GM19239 (cell line): ENCODE results near the gene SGMS1.
A peak's percentile ranks its signal among the peaks of the same experiment; 100 is the strongest.

Experiments
- DNase-seq: peaks from one replicate; pipeline ENCODE4 v3.0.0; 2011; ENCODE audit warnings: low spot score; ENCODE audit not compliant: insufficient read length
- FAIRE-seq: peaks from 2 replicates; lab custom pipeline; 2011; peaks lifted over from hg19 to GRCh38; lab: Jason Lieb, UNC

The SGMS1 gene

GRCh38 chr10:50640238-50640637, 16.5 kb upstream of the SGMS1 start:
- DNase-seq: no peak
- FAIRE-seq: no peak

- FAIRE-seq: peak; percentile 94
- DNase-seq: no peak
Measured at GRCh38 chr10:50636618-50637579, 13.1 kb upstream of the SGMS1 start.

GRCh38 chr10:50635286-50635685, 11.5 kb upstream of the SGMS1 start:
- DNase-seq (no peak), FAIRE-seq (peak; percentile 56)

- FAIRE-seq: peak; percentile 8
- no peak for DNase-seq
Measured at GRCh38 chr10:50634479-50634878, 10.7 kb upstream of the SGMS1 start.

- DNase-seq: no peak
- no peak for FAIRE-seq
Measured at GRCh38 chr10:50631052-50631451, 7.3 kb upstream of the SGMS1 start.

- DNase-seq (no peak), FAIRE-seq (no peak)
Measured at GRCh38 chr10:50629495-50630122, 5.9 kb upstream of the SGMS1 start.

- FAIRE-seq (no peak), DNase-seq (no peak)
Measured at GRCh38 chr10:50627896-50628295, 4.1 kb upstream of the SGMS1 start.

GRCh38 chr10:50627443-50627842, 3.7 kb upstream of the SGMS1 start:
- FAIRE-seq: no peak
- DNase-seq: no peak

GRCh38 chr10:50625649-50626132, 1.9 kb upstream of the SGMS1 start:
- FAIRE-seq (no peak), DNase-seq (no peak)

- DNase-seq (peak; percentile 53), FAIRE-seq (peak; percentile 84)
Measured at GRCh38 chr10:50624866-50625501, 1.2 kb upstream of the SGMS1 start.

- DNase-seq (peak; percentile 64), FAIRE-seq (peak; percentile 64)
Measured at GRCh38 chr10:50624413-50624865, 683 bp upstream of the SGMS1 start.

- DNase-seq (no peak), FAIRE-seq (no peak)
Measured at GRCh38 chr10:50622706-50623662, 772 bp downstream of the SGMS1 start.

GRCh38 chr10:50621968-50622705, 1.6 kb downstream of the SGMS1 start:
- peak; percentile 96 for FAIRE-seq
- DNase-seq: peak; percentile 46

GRCh38 chr10:50620899-50621298, 2.9 kb downstream of the SGMS1 start:
- no peak for DNase-seq
- no peak for FAIRE-seq

- FAIRE-seq: no peak
- DNase-seq: no peak
Measured at GRCh38 chr10:50619882-50620281, 3.9 kb downstream of the SGMS1 start.

- no peak for FAIRE-seq
- no peak for DNase-seq
Measured at GRCh38 chr10:50619166-50619565, 4.6 kb downstream of the SGMS1 start.

- DNase-seq: no peak
- FAIRE-seq: no peak
Measured at GRCh38 chr10:50618624-50619023, 5.1 kb downstream of the SGMS1 start.

- DNase-seq (no peak), FAIRE-seq (no peak)
Measured at GRCh38 chr10:50615658-50616057, 8.1 kb downstream of the SGMS1 start.
